Astrocyte (in vitro differentiated cells and primary cell): Measurements from ENCODE around the gene GHRH. TPM values are rescaled to one million over a fixed set of nuclear protein-coding genes. Genes with fewer than 3 reads are reported as not detected.

ENCODE experiments used
- DNase-seq: peaks from one replicate; pipeline ENCODE4 v3.0.0-alpha.2; 2010; ENCODE audit warnings: low read depth
- FAIRE-seq: peaks from 2 replicates; lab custom pipeline; 2011; peaks lifted over from hg19 to GRCh38; lab: Jason Lieb, UNC
- H2AFZ ChIP-seq: 2 replicates; pipeline ENCODE4 v1.6.0; 2012; ENCODE audit warnings: low read depth, low read length, inconsistent platforms
- H3K27ac ChIP-seq: 2 replicates; pipeline ENCODE4 v1.5.1; 2011; ENCODE audit warnings: low read depth, low read length, inconsistent platforms
- H3K27me3 ChIP-seq: 2 replicates; pipeline ENCODE4 v1.6.0; 2011; ENCODE audit warnings: low read length, inconsistent platforms; ENCODE audit not compliant: insufficient read depth
- H3K36me3 ChIP-seq: 2 replicates; pipeline ENCODE4 v1.5.1; 2011; ENCODE audit warnings: low read length, inconsistent platforms; ENCODE audit not compliant: insufficient read depth
- H3K4me1 ChIP-seq: 2 replicates; pipeline ENCODE4 v1.5.1; 2011; ENCODE audit warnings: low read length, inconsistent platforms; ENCODE audit not compliant: insufficient read depth
- H3K4me2 ChIP-seq: 2 replicates; pipeline ENCODE4 v1.6.0; 2012; ENCODE audit warnings: low read length, inconsistent platforms
- H3K4me3 ChIP-seq: 2 replicates; pipeline ENCODE4 v1.5.1; 2011; ENCODE audit warnings: low read depth, mild to moderate bottlenecking, low read length, inconsistent platforms; ENCODE audit not compliant: insufficient read depth
- H3K79me2 ChIP-seq: 2 replicates; pipeline ENCODE4 v1.6.0; 2012; ENCODE audit warnings: mild to moderate bottlenecking, low read length, inconsistent platforms; ENCODE audit not compliant: insufficient read depth
- H3K9ac ChIP-seq: 2 replicates; pipeline ENCODE4 v1.6.0; 2012; ENCODE audit warnings: mild to moderate bottlenecking, low read length, inconsistent platforms
- H3K9me3 ChIP-seq: 2 replicates; pipeline ENCODE4 v1.5.1; 2012; ENCODE audit warnings: low read depth, mild to moderate bottlenecking, low read length, inconsistent platforms; ENCODE audit not compliant: insufficient read depth
- H4K20me1 ChIP-seq: 2 replicates; pipeline ENCODE4 v1.6.0; 2012; ENCODE audit warnings: low read length, inconsistent platforms; ENCODE audit not compliant: insufficient read depth
- H3K27ac Mint-ChIP-seq: one replicate; pipeline ENCODE4 v1.8.0; 2021; ENCODE audit warnings: mild to moderate bottlenecking, mixed read lengths; ENCODE audit not compliant: unreplicated experiment
- H3K27me3 Mint-ChIP-seq: one replicate; pipeline ENCODE4 v1.8.0; 2021; ENCODE audit warnings: low read depth, mixed read lengths; ENCODE audit not compliant: unreplicated experiment
- H3K36me3 Mint-ChIP-seq: one replicate; pipeline ENCODE4 v1.8.0; 2021; ENCODE audit warnings: low read depth, mixed read lengths; ENCODE audit not compliant: unreplicated experiment
- H3K4me1 Mint-ChIP-seq: one replicate; pipeline ENCODE4 v1.8.0; 2021; ENCODE audit warnings: low read depth, mixed read lengths; ENCODE audit not compliant: unreplicated experiment
- H3K4me3 Mint-ChIP-seq: one replicate; pipeline ENCODE4 v1.8.0; 2021; ENCODE audit warnings: mild to moderate bottlenecking, moderate library complexity, mixed read lengths; ENCODE audit not compliant: unreplicated experiment
- H3K9me3 Mint-ChIP-seq: one replicate; pipeline ENCODE4 v1.8.0; 2021; ENCODE audit warnings: mild to moderate bottlenecking, mixed read lengths; ENCODE audit not compliant: unreplicated experiment
- EZH2 ChIP-seq: IDR thresholded peaks from 2 replicates; pipeline ENCODE4 v1.6.1; 2012; ENCODE audit warnings: mild to moderate bottlenecking, low read length, inconsistent platforms; ENCODE audit not compliant: insufficient read depth
- total RNA-seq: library from RNA; stranded (reverse); gene quantifications from 2 replicates; pipeline ENCODE4 v1.2.1, GENCODE V29; 2021
- TF ChIP-seq, protein P1 (sequence below): IDR thresholded peaks from 2 replicates; pipeline ENCODE4 v1.5.1; 2011; ENCODE audit warnings: low read depth, mild to moderate bottlenecking, inconsistent platforms, low read length, moderate library complexity; ENCODE audit not compliant: insufficient read depth

GHRH gene
- total RNA-seq, 1 donor from 2014 or later: not detected

DNA sequence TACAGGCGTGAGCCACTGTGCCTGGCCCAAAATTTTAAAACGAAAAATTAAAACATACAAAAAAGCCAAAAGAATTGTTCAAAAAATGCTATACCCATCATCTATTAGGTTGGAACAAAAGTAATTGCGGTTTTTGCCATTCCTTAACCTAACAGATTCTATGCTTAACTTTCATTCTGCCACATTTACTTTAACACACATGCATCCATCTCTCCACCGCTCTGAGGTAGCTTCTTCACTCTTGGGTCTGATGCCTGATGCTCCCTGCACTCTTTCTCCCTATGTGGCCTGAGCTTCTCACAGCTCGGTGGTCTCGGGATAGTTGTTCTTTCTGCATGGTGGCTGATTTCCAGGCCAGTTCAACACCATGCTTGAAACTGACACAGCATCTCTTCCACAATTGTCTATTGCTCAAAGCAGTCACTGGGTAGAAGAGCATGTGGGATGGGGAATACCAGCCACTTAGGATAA lies 23.1 kb upstream of the GHRH start:
- H3K79me2 ChIP-seq: peaks cover 4% of the 10 kb centered on the region
- TF ChIP-seq, protein P1, sequence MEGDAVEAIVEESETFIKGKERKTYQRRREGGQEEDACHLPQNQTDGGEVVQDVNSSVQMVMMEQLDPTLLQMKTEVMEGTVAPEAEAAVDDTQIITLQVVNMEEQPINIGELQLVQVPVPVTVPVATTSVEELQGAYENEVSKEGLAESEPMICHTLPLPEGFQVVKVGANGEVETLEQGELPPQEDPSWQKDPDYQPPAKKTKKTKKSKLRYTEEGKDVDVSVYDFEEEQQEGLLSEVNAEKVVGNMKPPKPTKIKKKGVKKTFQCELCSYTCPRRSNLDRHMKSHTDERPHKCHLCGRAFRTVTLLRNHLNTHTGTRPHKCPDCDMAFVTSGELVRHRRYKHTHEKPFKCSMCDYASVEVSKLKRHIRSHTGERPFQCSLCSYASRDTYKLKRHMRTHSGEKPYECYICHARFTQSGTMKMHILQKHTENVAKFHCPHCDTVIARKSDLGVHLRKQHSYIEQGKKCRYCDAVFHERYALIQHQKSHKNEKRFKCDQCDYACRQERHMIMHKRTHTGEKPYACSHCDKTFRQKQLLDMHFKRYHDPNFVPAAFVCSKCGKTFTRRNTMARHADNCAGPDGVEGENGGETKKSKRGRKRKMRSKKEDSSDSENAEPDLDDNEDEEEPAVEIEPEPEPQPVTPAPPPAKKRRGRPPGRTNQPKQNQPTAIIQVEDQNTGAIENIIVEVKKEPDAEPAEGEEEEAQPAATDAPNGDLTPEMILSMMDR: no peak
- TF ChIP-seq EZH2: no peak
- DNase-seq: no peak
- H3K9me3 ChIP-seq: no peaks in the 10 kb centered on the region
- H3K4me1 Mint-ChIP-seq: no peaks in the 10 kb centered on the region
- no peaks in the 10 kb centered on the region for H3K27me3 ChIP-seq
- H3K27me3 Mint-ChIP-seq: peaks cover 11% of the 10 kb centered on the region
- FAIRE-seq: no peak
- no peak overlapping the region for H3K9ac ChIP-seq
- no peaks in the 10 kb centered on the region for H3K9me3 Mint-ChIP-seq
- no peak overlapping the region for H2AFZ ChIP-seq
- H3K4me3 Mint-ChIP-seq: no peak overlapping the region
- H3K4me1 ChIP-seq: no peaks in the 10 kb centered on the region
- no peaks in the 10 kb centered on the region for H4K20me1 ChIP-seq
- no peaks in the 10 kb centered on the region for H3K36me3 Mint-ChIP-seq
- no peaks in the 10 kb centered on the region for H3K36me3 ChIP-seq
- H3K27ac Mint-ChIP-seq: no peak overlapping the region
- no peak overlapping the region for H3K27ac ChIP-seq
- H3K4me2 ChIP-seq: no peak overlapping the region
- no peak overlapping the region for H3K4me3 ChIP-seq

GRCh38 chr20:37283530-37284195 lies 22.0 kb upstream of the GHRH start:
- no peak overlapping the region for H3K4me2 ChIP-seq
- Mint-ChIP-seq H3K4me3 (no peak overlapping the region), H3K27ac (no peak overlapping the region), H3K9me3 (no peaks in the 10 kb centered on the region), H3K4me1 (no peaks in the 10 kb centered on the region), H3K27me3 (peaks cover 11% of the 10 kb centered on the region), H3K36me3 (no peaks in the 10 kb centered on the region)
- H3K4me3 ChIP-seq: no peak overlapping the region
- H3K27ac ChIP-seq: no peak overlapping the region
- H3K9me3 ChIP-seq: no peaks in the 10 kb centered on the region
- FAIRE-seq (no peak), DNase-seq (no peak)
- no peaks in the 10 kb centered on the region for H4K20me1 ChIP-seq
- H3K79me2 ChIP-seq: no peaks in the 10 kb centered on the region
- H3K9ac ChIP-seq: no peak overlapping the region
- H3K36me3 ChIP-seq: no peaks in the 10 kb centered on the region
- TF ChIP-seq, protein P1: no peak
- no peak for TF ChIP-seq EZH2
- H2AFZ ChIP-seq: no peak overlapping the region
- no peaks in the 10 kb centered on the region for H3K27me3 ChIP-seq
- no peaks in the 10 kb centered on the region for H3K4me1 ChIP-seq

- no peak overlapping the region for H3K4me2 ChIP-seq
Observed at GRCh38 chr20:37282556-37282955, 20.9 kb upstream of the GHRH start.

More at GRCh38 chr20:37282556-37282955, 20.9 kb upstream of the GHRH start:
- Mint-ChIP-seq H3K27ac (no peak overlapping the region), H3K9me3 (no peaks in the 10 kb centered on the region), H3K36me3 (no peaks in the 10 kb centered on the region), H3K4me1 (no peaks in the 10 kb centered on the region), H3K27me3 (peaks cover 11% of the 10 kb centered on the region), H3K4me3 (no peak overlapping the region)
- Histone ChIP-seq H3K4me3 (no peak overlapping the region), H3K79me2 (no peaks in the 10 kb centered on the region), H4K20me1 (no peaks in the 10 kb centered on the region), H3K9me3 (no peaks in the 10 kb centered on the region), H3K27me3 (no peaks in the 10 kb centered on the region), H3K36me3 (no peaks in the 10 kb centered on the region), H3K9ac (no peak overlapping the region), H3K4me1 (no peaks in the 10 kb centered on the region), H3K27ac (no peak overlapping the region), H2AFZ (no peak overlapping the region)
- DNase-seq (peak; percentile 40), FAIRE-seq (peak; percentile 58)
- no peak for TF ChIP-seq EZH2
- TF ChIP-seq, protein P1: peak; percentile 38
